Breast epithelium (tissue), 3 donors: ENCODE data around the gene GPSM1.

ENCODE experiments used
- POLR2A ChIP-seq: fragments of 450-650 bp; IDR thresholded peaks from one replicate; pipeline ENCODE4 v1.6.1; 2016; ENCODE audit warnings: antibody characterized with exemption, mild to moderate bottlenecking, moderate library complexity
- TF ChIP-seq, protein P1 (sequence below), 3 donors: fragments of 450-650 bp; IDR thresholded peaks; one replicate each; pipeline ENCODE4 v1.5.1; 2016 to 2017; ENCODE audit warnings: antibody characterized with exemption in 3 of 3, mild to moderate bottlenecking in 3 of 3, moderate library complexity in 3 of 3

DNA sequence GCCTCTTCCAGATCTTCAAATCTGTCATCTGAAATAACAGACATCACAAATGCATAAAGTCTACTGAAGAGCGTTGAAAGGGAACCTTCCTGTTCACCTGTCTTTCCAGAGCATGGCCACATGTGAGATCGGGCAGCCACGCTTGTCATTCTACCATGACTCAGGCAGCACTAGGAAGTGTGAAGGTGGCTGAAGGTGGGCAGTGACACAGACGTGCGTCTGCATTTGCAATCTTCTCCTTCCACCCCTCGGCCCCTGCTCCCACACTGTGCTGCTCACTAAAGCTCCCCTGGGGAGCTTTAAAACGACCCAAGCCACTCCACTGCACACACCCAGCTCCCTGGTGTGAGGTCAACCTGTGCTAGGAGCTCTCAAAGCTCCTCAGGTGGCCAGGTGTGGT lies 80.6 kb downstream of the GPSM1 start:
- TF ChIP-seq, protein P1, sequence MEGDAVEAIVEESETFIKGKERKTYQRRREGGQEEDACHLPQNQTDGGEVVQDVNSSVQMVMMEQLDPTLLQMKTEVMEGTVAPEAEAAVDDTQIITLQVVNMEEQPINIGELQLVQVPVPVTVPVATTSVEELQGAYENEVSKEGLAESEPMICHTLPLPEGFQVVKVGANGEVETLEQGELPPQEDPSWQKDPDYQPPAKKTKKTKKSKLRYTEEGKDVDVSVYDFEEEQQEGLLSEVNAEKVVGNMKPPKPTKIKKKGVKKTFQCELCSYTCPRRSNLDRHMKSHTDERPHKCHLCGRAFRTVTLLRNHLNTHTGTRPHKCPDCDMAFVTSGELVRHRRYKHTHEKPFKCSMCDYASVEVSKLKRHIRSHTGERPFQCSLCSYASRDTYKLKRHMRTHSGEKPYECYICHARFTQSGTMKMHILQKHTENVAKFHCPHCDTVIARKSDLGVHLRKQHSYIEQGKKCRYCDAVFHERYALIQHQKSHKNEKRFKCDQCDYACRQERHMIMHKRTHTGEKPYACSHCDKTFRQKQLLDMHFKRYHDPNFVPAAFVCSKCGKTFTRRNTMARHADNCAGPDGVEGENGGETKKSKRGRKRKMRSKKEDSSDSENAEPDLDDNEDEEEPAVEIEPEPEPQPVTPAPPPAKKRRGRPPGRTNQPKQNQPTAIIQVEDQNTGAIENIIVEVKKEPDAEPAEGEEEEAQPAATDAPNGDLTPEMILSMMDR (IDR thresholded peaks at IDR 0.05): no peak
- no peak for TF ChIP-seq POLR2A
